HG03520 (cell line): ENCODE measurements around the gene SIK2.

Source experiments
- ATAC-seq: cut with Tn5 transposase; IDR thresholded peaks from one replicate; pipeline ENCODE4 v1.9.1; 2021; ENCODE audit warnings: mild to moderate bottlenecking, moderate library complexity; ENCODE audit not compliant: unreplicated experiment

Gene SIK2

DNA sequence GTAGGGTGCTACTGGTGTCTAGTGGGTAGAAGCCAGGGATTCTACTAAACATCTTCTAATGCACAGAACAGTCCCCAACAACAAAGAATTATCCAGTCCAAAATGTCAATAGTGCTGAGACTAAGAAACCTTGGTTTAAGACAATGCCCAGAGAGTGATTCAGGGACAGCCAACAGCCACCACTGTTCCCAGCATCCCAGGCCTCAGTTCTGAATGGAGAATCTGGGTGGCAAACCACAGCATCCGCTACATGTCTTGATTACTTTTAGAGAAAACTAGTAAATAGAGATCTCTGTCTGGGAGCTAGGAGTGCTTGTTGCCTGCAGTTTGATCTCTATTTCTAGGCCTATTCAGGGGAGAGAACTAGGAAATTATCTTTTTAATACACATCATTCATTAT lies 20.9 kb upstream of the SIK2 start:
- no peak for ATAC-seq

DNA sequence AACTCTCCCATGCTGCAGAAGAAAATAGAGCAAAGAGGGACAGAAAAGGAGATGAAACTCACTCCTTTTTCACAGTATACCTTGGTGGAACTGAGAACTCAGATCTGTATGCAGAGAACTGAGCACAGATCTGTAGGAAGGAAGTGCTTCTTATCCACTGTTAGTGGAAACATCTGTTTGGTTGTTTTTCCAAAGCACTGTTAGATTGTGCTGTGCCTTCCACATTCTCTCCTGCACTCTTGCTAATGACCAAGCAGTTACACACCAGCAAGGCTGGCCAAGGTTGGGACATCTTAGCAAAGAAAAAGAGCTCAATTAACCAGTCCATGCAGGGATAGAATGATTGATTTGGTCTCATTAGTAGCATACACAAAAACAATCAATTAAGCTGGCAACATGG lies 20.1 kb upstream of the SIK2 start:
- ATAC-seq: no peak

- ATAC-seq: no peak
Measured at GRCh38 chr11:111582881-111583280, 19.4 kb upstream of the SIK2 start.

GRCh38 chr11:111585371-111585770 lies 16.9 kb upstream of the SIK2 start:
- ATAC-seq: no peak

DNA sequence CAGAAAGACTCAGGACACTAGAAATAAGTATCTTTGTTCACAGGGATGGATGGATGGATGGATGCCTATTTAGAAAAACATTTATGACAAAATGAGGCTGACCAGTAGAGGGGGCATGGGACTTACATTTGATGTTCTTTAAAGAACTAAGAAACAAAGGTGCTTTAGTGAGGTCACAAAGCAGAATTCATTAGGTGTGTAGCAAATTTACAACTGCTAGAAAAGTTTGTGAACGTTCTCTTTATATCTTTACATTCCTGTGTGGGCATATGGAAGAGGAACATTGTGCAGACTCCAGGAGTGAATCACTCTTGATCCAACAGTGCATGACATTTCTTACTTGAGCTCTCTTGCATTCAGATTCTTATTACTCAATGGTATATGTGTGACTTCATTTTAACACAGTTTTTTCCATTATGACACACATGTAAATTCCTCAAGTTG lies 15.8 kb upstream of the SIK2 start:
- ATAC-seq: no peak

DNA sequence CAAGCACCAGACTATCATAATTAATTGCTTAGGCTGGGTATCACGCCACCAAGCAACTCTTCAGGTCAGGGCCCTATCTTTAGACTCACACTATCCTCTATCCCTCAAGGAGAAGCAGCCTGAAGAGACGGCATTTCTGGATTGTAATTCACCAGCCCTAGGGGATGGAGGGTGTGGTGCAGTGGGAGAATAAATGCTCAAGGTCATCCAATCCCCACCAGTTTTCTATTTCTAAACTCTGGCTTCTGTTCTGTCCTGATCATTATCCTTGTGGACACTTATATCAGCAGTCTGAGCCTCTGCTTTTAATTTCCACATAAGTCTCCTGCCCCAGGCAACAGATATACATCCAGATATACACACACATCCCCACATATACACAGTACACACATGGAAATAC lies 13.1 kb upstream of the SIK2 start:
- no peak for ATAC-seq

DNA sequence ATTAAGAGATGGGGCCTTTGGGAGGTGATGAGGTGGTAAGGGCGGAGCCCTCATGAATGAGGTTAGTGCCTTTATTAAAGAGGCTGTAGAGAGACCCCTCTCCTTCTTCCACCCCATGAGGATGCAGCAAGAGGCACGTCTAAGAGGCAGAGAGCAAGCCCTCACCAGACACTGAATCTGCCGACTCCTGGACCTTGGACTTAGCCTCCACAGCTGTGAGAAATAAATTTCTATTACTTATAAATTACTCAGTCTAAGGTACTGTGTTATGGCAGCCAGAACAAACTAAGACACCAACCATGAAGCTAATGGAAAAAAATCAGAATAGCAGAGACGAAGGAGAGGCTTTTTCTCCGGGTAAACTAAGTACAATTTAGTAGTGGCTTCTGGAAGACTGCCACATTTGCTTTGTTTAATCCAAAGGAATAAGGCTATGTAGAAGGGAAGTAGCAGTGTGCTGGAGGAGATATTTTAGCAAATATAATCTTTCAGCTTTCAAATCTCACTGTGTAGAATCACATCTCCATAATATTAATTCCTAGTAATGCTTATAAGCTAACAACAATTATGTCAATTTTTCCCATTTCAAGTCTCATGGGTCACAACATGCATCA lies 12.3 kb upstream of the SIK2 start:
- ATAC-seq: no peak

GRCh38 chr11:111591187-111591960 lies 10.9 kb upstream of the SIK2 start:
- ATAC-seq: no peak

- ATAC-seq: no peak
Measured at GRCh38 chr11:111592491-111592890, 9.8 kb upstream of the SIK2 start.

- ATAC-seq: no peak
Measured at GRCh38 chr11:111596319-111596718, 5.9 kb upstream of the SIK2 start.

- no peak for ATAC-seq
Measured at GRCh38 chr11:111598148-111598547, 4.1 kb upstream of the SIK2 start.

GRCh38 chr11:111598559-111598958 lies 3.7 kb upstream of the SIK2 start:
- no peak for ATAC-seq

DNA sequence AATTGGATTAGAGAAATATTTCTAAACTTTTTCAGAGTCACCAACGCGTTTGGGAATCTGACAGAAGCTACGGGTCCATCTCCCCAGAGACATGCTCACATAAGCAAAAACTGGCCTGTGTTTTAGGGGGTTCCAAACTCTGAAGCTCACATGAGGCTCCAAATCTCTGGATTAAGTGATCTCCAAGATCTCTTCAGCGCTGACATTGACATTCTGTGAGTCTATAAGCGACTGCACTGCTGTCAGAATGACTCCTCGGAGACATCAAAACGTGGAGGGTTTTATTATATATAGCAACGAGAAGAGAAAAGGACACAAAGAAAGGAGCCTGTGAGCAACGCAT lies 642 bp upstream of the SIK2 start:
- ATAC-seq: no peak

- no peak for ATAC-seq
Measured at GRCh38 chr11:111602865-111603610, 789 bp downstream of the SIK2 start.

DNA sequence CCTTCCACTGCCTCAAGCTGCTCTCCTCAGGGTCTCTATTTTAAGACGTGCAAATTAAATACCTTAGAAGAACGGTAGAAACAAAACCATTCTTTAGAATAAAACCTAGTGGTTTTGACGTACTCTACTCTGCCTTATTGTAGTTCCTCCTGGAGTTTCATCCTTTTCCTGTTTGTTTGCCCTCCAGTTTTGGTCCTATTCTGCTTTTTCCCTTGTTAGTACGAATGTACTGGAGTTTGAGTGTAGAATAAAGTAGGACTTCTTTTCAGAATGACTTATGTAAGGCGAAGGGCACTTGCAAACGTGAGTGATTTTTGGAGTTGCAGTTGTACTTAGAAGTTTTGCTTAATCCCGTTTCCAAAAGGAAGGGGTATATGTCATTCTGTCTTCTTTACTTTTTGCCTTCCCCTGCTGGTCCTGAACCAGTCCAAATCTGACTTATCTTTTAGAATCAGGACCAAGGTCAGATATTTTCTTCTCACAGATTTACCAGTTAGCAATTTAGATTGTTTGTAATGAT lies 1.4 kb downstream of the SIK2 start:
- no peak for ATAC-seq

GRCh38 chr11:111604392-111605009 lies 2.3 kb downstream of the SIK2 start:
- ATAC-seq: no peak

- ATAC-seq: no peak
Measured at GRCh38 chr11:111605681-111606080, 3.4 kb downstream of the SIK2 start.

- no peak for ATAC-seq
Measured at GRCh38 chr11:111606986-111607385, 4.7 kb downstream of the SIK2 start.

DNA sequence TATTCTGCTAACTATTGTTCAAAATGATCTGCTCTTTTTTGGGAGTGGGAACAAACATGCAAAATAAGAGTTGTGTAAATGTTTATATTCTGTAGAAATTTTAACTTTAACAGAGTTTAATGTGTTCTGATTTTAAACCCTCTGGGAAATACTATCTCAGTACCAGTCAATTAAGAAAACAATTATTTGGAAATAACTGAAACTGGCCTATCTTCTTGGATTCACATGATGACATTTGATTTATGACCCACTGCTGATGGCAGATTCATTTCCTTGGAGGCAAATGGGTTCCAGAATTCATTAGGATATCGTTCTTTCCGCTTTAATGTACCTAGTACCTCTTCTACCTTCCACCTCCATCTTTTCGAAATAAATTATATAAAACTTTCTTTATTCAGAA lies 5.5 kb downstream of the SIK2 start:
- no peak for ATAC-seq

- no peak for ATAC-seq
Measured at GRCh38 chr11:111612224-111612623, 10.0 kb downstream of the SIK2 start.

GRCh38 chr11:111617286-111617685 lies 15.0 kb downstream of the SIK2 start:
- no peak for ATAC-seq
